Mesangial cell (primary cell): ENCODE measurements around the gene PTBP3. TPM values are rescaled to one million over a fixed set of nuclear protein-coding genes. Genes with fewer than 3 reads are reported as not detected.

Source experiments
- total RNA-seq: library from RNA; depleted of rRNA; stranded (reverse); fragments of >200 nt; gene quantifications from 2 replicates; pipeline ENCODE4 v1.2.3, GENCODE V29; 2015

The PTBP3 gene
- 76.6 and 195 TPM in 2 replicates for total RNA-seq

GRCh38 chr9:112332977-112333638 is at the start of gene PTBP3:
Gene PTBP3, minus strand, starts transcription at chr9:112333619. Its CDS starts 35,754 bp downstream, at chr9:112297865.

GRCh38 chr9:112380102-112380824 is 46.8 kb upstream of the PTBP3 start, which contains the start of gene HSDL2:
Gene HSDL2, plus strand, starts transcription at chr9:112380108. Its CDS starts 56 bp downstream, at chr9:112380164.

GRCh38 chr9:112174965-112175795 is 158.2 kb downstream of the PTBP3 start, which contains the start of gene SUSD1:
Gene SUSD1, minus strand, starts transcription at chr9:112175297. Its CDS starts 62 bp downstream, at chr9:112175235.

Other genes with a start within 250 kb of the PTBP3 start
- 26.1 and 41.5 TPM in 2 replicates for gene SUSD1, start 158.3 kb downstream of the PTBP3 start, total RNA-seq
- 15.2 and 20.4 TPM in 2 replicates for gene HSDL2, start 46.5 kb upstream of the PTBP3 start, total RNA-seq
- gene KIAA1958, start 153.2 kb upstream of the PTBP3 start, total RNA-seq: 4.7 and 7.9 TPM in 2 replicates